HG03565 (cell line): ENCODE data around the gene PBX1.

ENCODE experiments used
- ATAC-seq: cut with Tn5 transposase; IDR thresholded peaks from one replicate; pipeline ENCODE4 v1.9.1; 2021; ENCODE audit warnings: mild to moderate bottlenecking, moderate library complexity; ENCODE audit not compliant: unreplicated experiment

Gene PBX1

DNA sequence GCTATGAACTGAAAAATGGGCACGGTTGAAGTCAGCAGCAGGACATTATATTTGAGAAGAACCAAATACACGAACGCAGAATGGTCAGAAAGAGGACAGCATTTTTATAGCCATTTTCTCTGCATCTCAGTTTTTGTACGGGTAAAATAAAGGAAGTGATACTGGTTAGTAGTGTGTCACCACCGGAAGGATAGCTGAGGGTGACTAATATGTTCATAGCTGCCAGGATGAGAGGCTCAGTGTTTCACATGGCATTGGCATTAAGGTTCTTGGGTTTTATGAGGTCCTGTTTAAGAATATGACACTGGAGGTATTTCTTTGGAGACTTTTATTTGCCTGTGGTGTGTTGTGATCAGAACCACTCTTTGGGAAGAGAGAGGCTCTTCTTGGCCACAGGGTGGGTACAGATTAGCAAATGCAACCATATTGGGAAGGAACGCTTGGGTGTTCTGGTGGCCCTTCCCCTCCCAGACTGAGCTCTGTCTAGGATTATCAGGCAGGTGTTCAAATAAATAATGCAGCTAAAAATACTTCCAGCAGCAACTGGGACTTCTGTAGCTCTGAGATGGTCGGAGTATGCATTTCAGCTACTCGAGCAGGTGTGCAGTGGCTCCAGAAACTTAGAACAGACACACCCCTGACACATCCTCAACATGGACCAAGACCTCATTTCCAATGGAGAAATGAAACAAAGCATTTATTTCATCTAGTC is 158.2 kb downstream of the PBX1 start:
- ATAC-seq = peak; percentile 89

- no peak for ATAC-seq
These were observed 159.8 kb downstream of the PBX1 start for GRCh38 chr1:164718821-164719220.

DNA sequence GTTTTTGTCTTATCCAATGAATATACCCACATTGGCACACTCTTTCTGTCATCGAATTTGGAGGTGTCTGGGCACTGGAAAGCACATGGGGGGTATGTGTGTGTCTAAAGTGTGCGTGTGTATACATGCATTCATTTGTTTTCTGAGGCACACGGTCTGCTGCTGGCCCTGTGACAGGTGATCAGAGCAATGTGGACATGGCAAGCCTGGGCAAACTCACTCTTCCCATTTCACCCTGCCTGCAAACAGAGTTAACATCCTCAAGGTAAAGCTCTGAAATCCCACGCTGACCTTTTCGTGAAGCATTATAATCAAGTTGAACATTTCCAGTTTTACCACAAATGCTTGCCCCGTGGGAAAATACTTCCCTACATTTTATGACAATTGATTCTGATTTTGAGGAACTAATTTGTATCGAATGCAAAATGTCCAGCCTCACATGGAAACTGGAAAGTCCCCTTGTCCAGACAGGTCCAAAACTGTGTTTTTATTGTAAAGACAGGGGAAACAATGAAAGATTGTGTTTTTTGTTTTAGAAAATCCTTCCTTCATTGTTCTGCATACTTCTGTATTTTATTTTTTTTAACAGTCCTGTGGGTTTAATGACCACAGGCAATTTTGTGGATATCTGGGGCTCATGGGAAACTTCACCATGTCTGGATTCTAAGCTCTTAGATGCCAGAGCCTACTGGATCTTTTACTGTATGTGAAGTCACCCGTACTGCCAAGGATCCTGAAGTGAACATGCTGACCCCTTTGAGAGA is 160.9 kb downstream of the PBX1 start:
- no peak for ATAC-seq

GRCh38 chr1:164720440-164721227 is 161.7 kb downstream of the PBX1 start:
- ATAC-seq = no peak

DNA sequence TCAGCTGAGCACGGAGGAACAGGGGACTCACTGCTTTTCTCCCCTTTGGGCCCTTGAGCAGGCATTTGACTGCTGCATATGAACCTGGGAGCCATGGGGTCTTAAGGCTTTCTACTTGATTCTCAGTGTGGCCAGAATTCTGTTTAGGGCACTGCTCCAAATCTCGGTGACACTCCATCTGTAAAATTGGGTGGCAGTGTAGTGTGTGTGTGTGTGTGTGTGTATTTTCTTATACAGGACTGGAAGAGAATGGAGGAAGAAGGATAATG is 162.2 kb downstream of the PBX1 start:
- ATAC-seq = no peak

- no peak for ATAC-seq
These were observed 164.4 kb downstream of the PBX1 start for GRCh38 chr1:164723296-164723798.

- no peak for ATAC-seq
These were observed 166.4 kb downstream of the PBX1 start for GRCh38 chr1:164725401-164725800.

- no peak for ATAC-seq
These were observed 167.3 kb downstream of the PBX1 start for GRCh38 chr1:164726235-164726634.

DNA sequence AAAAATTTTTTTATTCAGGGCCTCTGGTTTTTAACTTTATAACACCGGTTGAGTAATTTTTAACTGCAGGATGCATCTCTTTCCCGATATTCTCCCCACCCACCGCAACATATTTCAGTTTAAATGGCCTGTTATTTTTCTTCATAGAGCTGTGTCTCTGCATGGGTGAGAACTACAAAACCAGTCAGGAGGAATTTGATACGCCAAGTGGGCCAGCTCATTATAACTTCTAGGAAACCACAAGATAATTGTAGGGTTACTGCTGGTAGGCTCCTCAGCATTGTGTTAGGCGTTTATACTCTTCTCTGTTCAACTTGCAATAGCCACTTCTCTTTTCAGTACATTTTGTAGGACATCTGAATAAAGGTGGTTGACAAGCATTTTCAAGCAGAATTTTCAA is 169.7 kb downstream of the PBX1 start:
- ATAC-seq = no peak

DNA sequence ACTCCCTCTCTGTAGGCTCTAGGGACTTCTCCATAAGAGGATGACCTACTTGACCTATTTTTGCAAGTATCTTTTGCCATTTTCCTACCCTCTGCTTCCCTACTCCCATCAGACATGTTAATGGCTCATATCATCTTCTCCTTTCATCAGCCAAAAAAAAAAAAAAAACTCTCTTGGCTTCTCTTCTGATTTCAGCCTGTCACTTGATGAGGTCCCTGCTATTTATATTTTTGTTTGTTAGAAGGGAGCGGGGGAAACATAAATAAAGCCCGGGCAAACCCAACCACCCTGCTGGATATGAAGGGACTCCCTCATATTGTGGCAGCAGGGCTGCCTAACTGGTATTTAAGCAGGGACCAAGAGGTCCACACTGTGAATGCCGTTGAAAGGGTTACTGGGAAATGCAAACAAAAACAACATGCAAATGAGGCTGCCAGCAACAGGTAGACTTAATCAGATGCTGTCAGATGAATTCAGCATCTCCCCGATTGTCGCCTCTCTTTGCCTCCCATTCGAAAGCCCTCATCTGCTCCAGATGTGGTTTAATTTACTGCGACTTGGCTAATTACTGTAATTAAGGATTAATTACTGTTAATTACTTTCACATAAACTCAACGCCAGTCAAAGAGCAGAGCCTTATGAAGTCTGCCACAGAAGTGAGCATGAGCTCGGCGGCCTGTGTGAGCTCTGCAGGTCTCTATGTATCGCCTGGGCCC is 172.3 kb downstream of the PBX1 start:
- ATAC-seq = no peak

DNA sequence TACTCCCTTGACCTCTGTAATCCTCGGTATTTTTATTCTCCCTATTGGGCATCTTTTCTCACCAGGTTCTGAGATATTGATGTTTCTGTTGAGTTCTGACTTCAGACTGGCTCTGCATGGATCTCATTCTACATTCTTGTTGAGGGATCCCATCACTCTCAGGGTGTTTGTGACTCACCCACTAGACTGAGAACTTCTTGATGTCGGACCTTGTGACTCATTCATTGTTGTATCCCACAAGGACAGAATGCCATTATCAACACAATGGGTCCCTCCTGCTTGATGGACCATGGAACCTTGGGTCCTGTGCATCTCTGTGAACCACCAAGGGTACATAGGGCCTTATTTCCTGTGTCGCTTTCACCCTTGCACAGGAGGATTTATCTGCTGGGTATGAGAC is 174.1 kb downstream of the PBX1 start:
- no peak for ATAC-seq

DNA sequence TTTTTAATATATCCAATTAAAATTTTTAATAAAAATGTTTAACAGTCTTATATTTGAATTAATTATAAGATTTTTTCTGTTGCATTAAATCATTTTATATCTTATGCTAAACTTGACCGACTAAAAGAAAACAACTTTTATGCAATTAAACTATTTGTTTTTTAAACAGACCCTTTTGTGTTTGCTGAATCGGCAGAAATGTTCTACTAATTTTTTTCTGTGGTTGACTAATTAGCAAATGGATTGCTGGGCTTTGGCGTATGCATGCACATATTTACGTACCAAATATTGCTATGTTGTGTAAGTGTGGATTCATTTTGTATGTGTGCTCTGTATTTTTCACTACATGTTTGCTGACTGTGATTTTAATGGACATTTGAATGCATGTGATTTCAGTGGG is 174.8 kb downstream of the PBX1 start:
- ATAC-seq = no peak

GRCh38 chr1:164735315-164736052 is 176.5 kb downstream of the PBX1 start:
- no peak for ATAC-seq

DNA sequence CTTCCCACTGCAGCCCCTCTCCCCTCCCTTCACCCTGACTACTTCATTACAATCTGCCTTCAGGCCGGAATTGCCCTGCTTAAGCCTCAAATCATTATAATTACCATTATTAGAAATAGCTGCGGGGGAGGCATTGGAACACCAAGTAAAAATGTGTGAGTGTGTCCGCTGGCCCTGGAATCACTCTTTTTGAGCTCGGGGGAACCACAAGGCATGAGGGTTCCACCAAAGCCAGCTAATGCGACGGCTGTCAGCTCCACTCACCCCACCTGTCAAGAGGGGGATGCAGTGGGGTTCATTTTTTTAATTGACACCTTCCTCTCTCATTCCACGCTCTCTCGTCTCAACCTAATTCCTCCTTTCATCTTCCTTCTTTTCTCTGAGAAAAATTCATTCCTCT is 177.2 kb downstream of the PBX1 start:
- ATAC-seq = no peak

DNA sequence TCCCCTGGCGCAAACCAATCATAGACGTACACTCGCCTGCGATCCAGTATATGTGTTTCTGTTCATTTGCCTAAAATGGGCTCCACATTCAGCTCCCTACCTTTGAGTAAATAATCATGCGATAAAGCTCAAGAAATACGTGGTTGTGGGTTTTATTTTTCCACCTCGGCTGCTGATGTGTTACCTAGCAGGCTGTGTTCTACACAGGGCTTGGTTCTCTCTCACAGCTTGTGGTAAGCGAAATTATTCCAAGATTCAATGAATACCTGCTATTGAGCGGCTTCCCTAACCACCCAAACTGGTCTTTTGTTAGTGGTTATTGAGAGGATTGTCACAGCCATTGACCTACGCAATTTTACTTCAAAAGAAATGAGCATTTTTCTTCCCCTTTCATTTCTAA is 180.2 kb downstream of the PBX1 start:
- ATAC-seq = no peak

DNA sequence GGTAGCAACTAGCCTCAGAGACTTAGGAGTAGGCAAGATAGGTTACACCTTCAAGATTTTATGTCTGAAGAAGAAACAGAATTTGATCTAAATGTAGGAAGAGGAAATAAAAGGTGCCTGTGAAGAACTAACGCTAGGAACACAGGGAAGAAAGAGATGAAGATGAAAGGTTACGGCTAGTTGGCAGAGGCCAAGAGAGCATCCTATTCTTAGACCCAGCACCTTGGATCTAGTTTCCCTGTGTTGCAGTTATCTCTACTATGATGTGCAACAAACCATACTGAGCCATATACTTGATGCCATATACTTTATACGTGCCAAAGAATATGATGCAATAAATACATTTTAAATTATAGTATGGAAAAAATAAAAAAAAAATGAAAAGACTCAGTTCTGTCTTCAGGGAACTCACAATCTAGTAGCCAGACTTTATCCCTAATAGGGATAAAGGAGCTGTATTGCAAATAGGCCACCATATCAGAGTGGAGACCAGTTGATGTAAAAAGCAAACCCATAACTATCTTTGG is 181.1 kb downstream of the PBX1 start:
- ATAC-seq = no peak

GRCh38 chr1:164742745-164743144 is 183.8 kb downstream of the PBX1 start:
- no peak for ATAC-seq

GRCh38 chr1:164743976-164744375 is 185.0 kb downstream of the PBX1 start:
- ATAC-seq = no peak

- no peak for ATAC-seq
These were observed 186.8 kb downstream of the PBX1 start for GRCh38 chr1:164745736-164746135.

- ATAC-seq = no peak
These were observed 187.6 kb downstream of the PBX1 start for GRCh38 chr1:164746632-164747031.
